Measurements from ENCODE around the gene FAM228B.
A peak's percentile ranks its signal among the peaks of the same experiment; 100 is the strongest.
"Not testable (repeated sequence)": the region's sequence is repeated elsewhere in the genome, so short reads cannot be mapped to it uniquely, and the experiment has no call there.

The FAM228B gene

GRCh38 chr2:24104110-24104650 lies 19.1 kb upstream of the FAM228B start:
- TF ChIP-seq CTCF (conservative IDR thresholded peaks at IDR 0.05; ENCODE audit: low read depth, low read length): no peak
- no peak for DNase-seq (ENCODE audit: low read depth)
- no peak overlapping the region for H3K4me3 ChIP-seq (ENCODE audit: low read depth, low read length)

- H3K4me3 ChIP-seq (ENCODE audit: low read depth, low read length): no peak overlapping the region
- DNase-seq (ENCODE audit: low read depth): no peak
- no peak for TF ChIP-seq CTCF (conservative IDR thresholded peaks at IDR 0.05; ENCODE audit: low read depth, low read length)
Observed at GRCh38 chr2:24104906-24105305, 18.4 kb upstream of the FAM228B start.

GRCh38 chr2:24105816-24106215 lies 17.5 kb upstream of the FAM228B start:
- peak; percentile 7 for DNase-seq (ENCODE audit: low read depth)

DNA sequence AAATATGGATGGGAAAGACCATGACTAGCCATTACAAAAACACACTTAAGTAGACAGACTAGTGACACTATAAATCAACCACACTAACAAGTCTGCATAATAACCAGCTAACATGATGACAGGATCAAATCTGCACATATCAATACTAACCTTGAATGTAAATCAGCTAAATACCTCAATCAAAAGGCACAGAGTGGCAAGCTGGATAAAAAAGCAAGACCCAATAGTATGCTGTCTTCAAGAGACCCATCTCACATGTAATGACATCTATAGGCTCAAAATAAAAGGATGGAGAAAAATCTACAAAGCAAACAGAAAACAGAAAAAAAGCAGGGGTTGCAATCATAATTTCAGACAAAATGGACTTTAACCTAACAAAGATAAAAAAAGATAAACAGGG lies 16.5 kb upstream of the FAM228B start:
- no peak for TF ChIP-seq CTCF (conservative IDR thresholded peaks at IDR 0.05; ENCODE audit: low read depth, low read length)
- H3K4me3 ChIP-seq (ENCODE audit: low read depth, low read length): no peak overlapping the region
- no peak for DNase-seq (ENCODE audit: low read depth)

More at GRCh38 chr2:24105816-24106215, 17.5 kb upstream of the FAM228B start:
- no peak for TF ChIP-seq CTCF (conservative IDR thresholded peaks at IDR 0.05; ENCODE audit: low read depth, low read length)
- no peak overlapping the region for H3K4me3 ChIP-seq (ENCODE audit: low read depth, low read length)

- TF ChIP-seq CTCF (conservative IDR thresholded peaks at IDR 0.05; ENCODE audit: low read depth, low read length): no peak
- H3K4me3 ChIP-seq (ENCODE audit: low read depth, low read length): no peak overlapping the region
- no peak for DNase-seq (ENCODE audit: low read depth)
Observed at GRCh38 chr2:24107336-24107735, 15.9 kb upstream of the FAM228B start.

DNA sequence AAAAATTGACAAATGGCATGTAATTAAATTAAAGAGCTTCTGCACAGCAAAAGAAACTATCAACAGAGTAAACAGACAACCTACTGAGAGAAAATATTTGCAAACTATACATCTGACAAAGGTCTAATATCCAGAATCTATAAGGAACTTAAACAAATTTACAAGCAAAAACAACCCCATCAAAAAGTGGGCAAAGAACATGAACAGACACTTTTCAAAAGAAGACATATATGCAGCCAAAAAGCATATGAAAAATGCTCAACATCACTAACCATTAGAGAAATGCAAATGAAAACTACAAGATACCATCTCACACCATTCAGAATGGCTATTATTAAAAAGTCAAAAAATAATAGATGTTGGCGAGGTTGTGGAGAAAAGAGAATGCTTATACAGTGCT lies 13.8 kb upstream of the FAM228B start:
- H3K4me3 ChIP-seq (ENCODE audit: low read depth, low read length); DNase-seq (ENCODE audit: low read depth): not testable (repeated sequence)

GRCh38 chr2:24110660-24111303 lies 12.5 kb upstream of the FAM228B start:
- no peak overlapping the region for H3K4me3 ChIP-seq (ENCODE audit: low read depth, low read length)
- no peak for TF ChIP-seq CTCF (conservative IDR thresholded peaks at IDR 0.05; ENCODE audit: low read depth, low read length)

More at GRCh38 chr2:24110660-24111303, 12.5 kb upstream of the FAM228B start:
- DNase-seq (ENCODE audit: low read depth): no peak
